SK-N-SH treated with all-trans-retinoic acid at 6 μM for 48 hours (cell line): Measurements from ENCODE around the gene DGKI.
A peak's percentile ranks its signal among the peaks of the same experiment; 100 is the strongest.

ENCODE experiments used
- ATAC-seq: fragments of 200-7000 bp; cut with Tn5 transposase; 3 replicates; pipeline ENCODE4 v1.9.1; 2020; ENCODE audit warnings: mild to moderate bottlenecking, moderate library complexity
- BACH2 ChIP-seq: fragments of 250-450 bp; sonication (Bioruptor Pico); IDR thresholded peaks from 2 replicates; pipeline ENCODE4 v1.9.0; 2021; ENCODE audit warnings: mild to moderate bottlenecking, borderline replicate concordance
- CSDC2 ChIP-seq: fragments of 250-450 bp; sonication (Bioruptor Pico); IDR thresholded peaks from 2 replicates; pipeline ENCODE4 v1.5.0; 2020; ENCODE audit warnings: mild to moderate bottlenecking, moderate library complexity
- ESRRG ChIP-seq: fragments of 250-450 bp; sonication (Bioruptor Pico); IDR thresholded peaks from 2 replicates; pipeline ENCODE4 v1.6.1; 2021; ENCODE audit warnings: mild to moderate bottlenecking
- GLIS3 ChIP-seq: fragments of 250-450 bp; sonication (Bioruptor Pico); IDR thresholded peaks from 2 replicates; pipeline ENCODE4 v1.5.0; 2020; ENCODE audit warnings: mild to moderate bottlenecking, moderate library complexity
- ISL1 ChIP-seq: fragments of 250-450 bp; sonication (Bioruptor Pico); IDR thresholded peaks from 2 replicates; pipeline ENCODE4 v2.1.2; 2022; ENCODE audit warnings: mild to moderate bottlenecking, moderate library complexity
- OSR1 ChIP-seq: fragments of 250-450 bp; sonication (Bioruptor Pico); IDR thresholded peaks from 2 replicates; pipeline ENCODE4 v1.8.0; 2022; ENCODE audit warnings: moderate library complexity, mild to moderate bottlenecking, inconsistent platforms
- PATZ1 ChIP-seq: fragments of 250-450 bp; sonication (Bioruptor Pico); IDR thresholded peaks from 2 replicates; pipeline ENCODE4 v1.8.0; 2020; ENCODE audit warnings: mild to moderate bottlenecking, moderate library complexity, borderline replicate concordance
- POU6F1 ChIP-seq: fragments of 250-450 bp; sonication (Bioruptor Pico); IDR thresholded peaks from 2 replicates; pipeline ENCODE4 v1.8.0; 2021; ENCODE audit warnings: low read depth, mild to moderate bottlenecking, moderate library complexity, borderline replicate concordance
- PPARA ChIP-seq: fragments of 250-450 bp; sonication (Bioruptor Pico); IDR thresholded peaks from 2 replicates; pipeline ENCODE4 v1.5.0; 2020; ENCODE audit warnings: mild to moderate bottlenecking, borderline replicate concordance
- SNAI2 ChIP-seq: fragments of 250-450 bp; sonication (Bioruptor Pico); IDR thresholded peaks from 2 replicates; pipeline ENCODE4 v1.5.0; 2020; ENCODE audit warnings: mild to moderate bottlenecking, moderate library complexity
- TCF4 ChIP-seq: fragments of 250-450 bp; sonication (Bioruptor Pico); IDR thresholded peaks from 2 replicates; pipeline ENCODE4 v1.8.0; 2021; ENCODE audit warnings: mild to moderate bottlenecking, moderate library complexity, borderline replicate concordance
- TOX ChIP-seq: fragments of 250-450 bp; sonication (Bioruptor Pico); IDR thresholded peaks from 2 replicates; pipeline ENCODE4 v1.8.0; 2021; ENCODE audit warnings: mild to moderate bottlenecking, moderate library complexity, borderline replicate concordance
- TSHZ2 ChIP-seq: fragments of 250-450 bp; sonication (Bioruptor Pico); IDR thresholded peaks from 2 replicates; pipeline ENCODE4 v1.5.0; 2020; ENCODE audit warnings: mild to moderate bottlenecking, moderate library complexity
- ZC3H10 ChIP-seq: fragments of 250-450 bp; sonication (Bioruptor Pico); IDR thresholded peaks from 2 replicates; pipeline ENCODE4 v1.5.1; 2021; ENCODE audit warnings: mild to moderate bottlenecking, moderate library complexity
- ZFP3 ChIP-seq: fragments of 250-450 bp; sonication (Bioruptor Pico); IDR thresholded peaks from 2 replicates; pipeline ENCODE4 v1.5.0; 2020; ENCODE audit warnings: mild to moderate bottlenecking, moderate library complexity
- ZFP30 ChIP-seq: fragments of 450-650 bp; formaldehyde crosslinking; IDR thresholded peaks from 2 replicates; pipeline ENCODE4 v1.5.0; 2022; ENCODE audit warnings: mild to moderate bottlenecking, moderate library complexity
- ZNF70 ChIP-seq: fragments of 450-650 bp; formaldehyde crosslinking; IDR thresholded peaks from 2 replicates; pipeline ENCODE4 v1.5.0; 2020; ENCODE audit warnings: mild to moderate bottlenecking, moderate library complexity
- ZNF8 ChIP-seq: fragments of 450-650 bp; formaldehyde crosslinking; IDR thresholded peaks from 2 replicates; pipeline ENCODE4 v1.5.0; 2020; ENCODE audit warnings: mild to moderate bottlenecking, moderate library complexity
- TF ChIP-seq, protein P1 (sequence below): fragments of 250-450 bp; sonication (Bioruptor Pico); IDR thresholded peaks from 2 replicates; pipeline ENCODE4 v1.5.1; 2020; ENCODE audit warnings: low read depth, mild to moderate bottlenecking, moderate library complexity

The DGKI gene

DNA sequence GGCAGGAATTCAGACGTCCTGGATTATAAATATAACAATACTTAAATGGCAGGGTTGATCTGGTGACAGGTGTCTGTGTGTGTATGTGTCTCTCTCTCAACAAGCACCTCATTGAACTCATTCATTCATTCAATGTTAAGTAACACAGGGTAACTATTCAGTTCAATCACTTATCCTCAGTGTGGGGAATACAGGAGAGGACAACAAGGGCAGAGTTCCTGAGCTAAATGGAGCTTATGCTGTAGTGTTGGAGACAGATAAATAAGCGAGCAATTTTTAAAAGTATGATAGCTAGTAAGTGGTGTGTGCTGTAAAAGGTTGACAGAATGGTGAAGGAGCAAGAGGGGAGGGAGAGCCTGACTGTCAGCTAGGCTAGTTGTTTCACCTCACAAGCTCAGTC is 178.4 kb downstream of the DGKI start:
- ATAC-seq: no peak
- no peak for TF ChIP-seq ZC3H10 (CRISPR knock-in tag)
- TF ChIP-seq ESRRG (CRISPR knock-in tag): no peak
- TF ChIP-seq, protein P1, sequence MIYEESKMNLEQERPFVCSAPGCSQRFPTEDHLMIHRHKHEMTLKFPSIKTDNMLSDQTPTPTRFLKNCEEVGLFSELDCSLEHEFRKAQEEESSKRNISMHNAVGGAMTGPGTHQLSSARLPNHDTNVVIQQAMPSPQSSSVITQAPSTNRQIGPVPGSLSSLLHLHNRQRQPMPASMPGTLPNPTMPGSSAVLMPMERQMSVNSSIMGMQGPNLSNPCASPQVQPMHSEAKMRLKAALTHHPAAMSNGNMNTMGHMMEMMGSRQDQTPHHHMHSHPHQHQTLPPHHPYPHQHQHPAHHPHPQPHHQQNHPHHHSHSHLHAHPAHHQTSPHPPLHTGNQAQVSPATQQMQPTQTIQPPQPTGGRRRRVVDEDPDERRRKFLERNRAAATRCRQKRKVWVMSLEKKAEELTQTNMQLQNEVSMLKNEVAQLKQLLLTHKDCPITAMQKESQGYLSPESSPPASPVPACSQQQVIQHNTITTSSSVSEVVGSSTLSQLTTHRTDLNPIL (CRISPR knock-in tag): no peak
- TF ChIP-seq GLIS3: no peak
- TF ChIP-seq TSHZ2 (CRISPR knock-in tag): no peak
- TF ChIP-seq POU6F1 (CRISPR knock-in tag): no peak
- TF ChIP-seq ISL1 (CRISPR knock-in tag): no peak
- TF ChIP-seq ZFP30 (CRISPR knock-in tag): no peak
- TF ChIP-seq CSDC2 (CRISPR knock-in tag): no peak
- TF ChIP-seq, all 23 proteins: peak for 0

GRCh38 chr7:137667633-137668387 is 179.0 kb downstream of the DGKI start:
- ATAC-seq: peak; percentile 56
- TF ChIP-seq ZC3H10 (CRISPR knock-in tag) (no peak), ZFP3 (CRISPR knock-in tag) (no peak), TOX (CRISPR knock-in tag) (no peak), PPARA (CRISPR knock-in tag) (no peak), POU6F1 (CRISPR knock-in tag) (no peak), OSR1 (CRISPR knock-in tag) (no peak), ISL1 (CRISPR knock-in tag) (no peak), PATZ1 (CRISPR knock-in tag) (no peak), SNAI2 (CRISPR knock-in tag) (no peak), CSDC2 (CRISPR knock-in tag) (no peak), ZNF70 (CRISPR knock-in tag) (no peak), ZNF8 (no peak), BACH2 (CRISPR knock-in tag) (no peak), TCF4 (CRISPR knock-in tag) (no peak)
- TF ChIP-seq, protein P1 (CRISPR knock-in tag): no peak
- TF ChIP-seq, all 23 proteins: peak for 0
